Heart left ventricle (tissue), 16 donors: ENCODE measurements around the gene SACS. TPM values are rescaled to one million over a fixed set of nuclear protein-coding genes. Genes with fewer than 3 reads are reported as not detected.
"Not testable (repeated sequence)": the region's sequence is repeated elsewhere in the genome, so short reads cannot be mapped to it uniquely, and the experiment has no call there.

Source experiments
- ATAC-seq, 4 donors: fragments of 200-7000 bp; cut with Tn5 transposase; one replicate each; pipeline ENCODE4 v1.9.1; 2020 to 2022; ENCODE audit warnings: moderate library complexity in 4 of 4, mild to moderate bottlenecking in 3 of 4, moderate number of reproducible peaks in 1 of 4
- DNase-seq, 5 donors: peaks; one replicate each; pipeline ENCODE4 v3.0.0-alpha.2; 2020
- H3K27ac ChIP-seq, 12 donors: fragments of 200-600 bp; sonication (generic) in 4 of 12; one replicate each; pipeline versions ENCODE4 v1.5.0 to v1.8.0; 2016 to 2022; ENCODE audit warnings: mild to moderate bottlenecking in 2 of 12
- H3K27me3 ChIP-seq, 9 donors: fragments of 200-600 bp; sonication (generic) in 2 of 9; one replicate each; pipeline versions ENCODE4 v1.5.1 to v1.8.0; 2016 to 2022; ENCODE audit warnings: mild to moderate bottlenecking in 3 of 9
- H3K36me3 ChIP-seq, 9 donors: fragments of 200-600 bp; sonication (generic) in 2 of 9; one replicate each; pipeline versions ENCODE4 v1.5.0 to v1.8.0; 2018 to 2022; ENCODE audit warnings: mild to moderate bottlenecking in 2 of 9
- H3K4me1 ChIP-seq, 12 donors: fragments of 200-600 bp; sonication (generic) in 4 of 12; one replicate each; pipeline versions ENCODE4 v1.5.0 to v1.8.0; 2016 to 2022; ENCODE audit warnings: mild to moderate bottlenecking in 3 of 12
- H3K4me3 ChIP-seq, 12 donors: fragments of 200-600 bp; sonication (generic) in 4 of 12; one replicate each; pipeline versions ENCODE4 v1.5.0 to v1.8.0; 2017 to 2022; ENCODE audit warnings: mild to moderate bottlenecking in 9 of 12, moderate library complexity in 4 of 12
- H3K9me3 ChIP-seq, 12 donors: fragments of 200-600 bp; sonication (generic) in 4 of 12; one replicate each; pipeline versions ENCODE4 v1.5.0 to v1.8.0; 2016 to 2022; ENCODE audit warnings: mild to moderate bottlenecking in 1 of 12
- POLR2A ChIP-seq, 2 donors: fragments of 450-650 bp; IDR thresholded peaks; one replicate each; pipeline ENCODE4 v1.6.1; 2017; ENCODE audit warnings: antibody characterized with exemption in 2 of 2, mild to moderate bottlenecking in 2 of 2, moderate library complexity in 2 of 2
- WGBS, 4 donors: extraction: QIAGEN DNeasy Blood & Tissue Kit in 2 of 4; methylation state at CpG; one replicate each; pipeline versions ENCODE4 v1.1.5 to v1.1.7; 2013 to 2018; 5-methylcytosine and 5-hydroxymethylcytosine counted together
- intact Hi-C, 10 donors: fragments of 100-400 bp; cut with DNase I; formaldehyde crosslinking; loops; one replicate each; pipeline versions ENCODE4 v1.11.1 to v1.14.2; 2022
- polyA plus RNA-seq, 2 donors: library from polyadenylated mRNA; stranded (reverse); fragments of 200-250 nt; gene quantifications; one replicate each; pipeline ENCODE4 v1.2.3, GENCODE V29; 2013
- total RNA-seq, 9 donors: library from RNA; depleted of rRNA in 2 of 9; stranded (reverse); fragments of >200 nt in 2 of 9; fragmentation: NEBNext Ultra II Directional in 3 of 9; extraction: Animal tissue kit (Norgen Biotek cat#: 25700) in 3 of 9; gene quantifications; one replicate each; pipeline versions ENCODE4 v1.1.0 to v1.2.4, GENCODE V29; 2016 to 2023
- TF ChIP-seq, protein P1 (sequence below), 12 donors: fragments of 200-600 bp; sonication (generic) in 4 of 12; IDR thresholded peaks; one replicate each; pipeline versions ENCODE4 v1.5.0 to v1.8.0; 2018 to 2022; ENCODE audit warnings: antibody characterized with exemption in 12 of 12, mild to moderate bottlenecking in 5 of 12
- donor health status: ischemic (EF 13 %, LVEDD 7.1; RV severe dilation, severe dysfunction).
- donor health status: healthy with polysubstance abuse.
- donor health status: DM: no; HTN: yes; CAD: no.
- donor health status: DM: no; HTN: no; CAD: no.
- donor health status: ischemic (EF 25% LVEDD 6.9; RV normal size, moderate dysfunction).
- donor health status: ischemic (EF 25% LVEDD 5.7; RV mildly dilated, moderate dysfunction).
- donor health status: healthy.
- donor health status: DM: yes; HTN: yes; CAD: no.
- donor health status: ischemic (EF 35%, LVEDD 5.7; RV mildly dilated, moderate dysfunction).
- donor health status: nonischemic (EF 11% LVEDD 7.7; RV severe dilation, severe dysfunction).
- donor health status: DM: yes; HTN: yes; CAD: no.
- donor health status: PGD.
- donor health status: ischemic (EF 29% LVEDD 5.4; RV normal size, mild dysfunction).
- donor health status: nonischemic (EF 23%, LVEDD 6.1; RV moderate dilation, normal function).

The SACS gene
- total and polyA plus RNA-seq, 11 donors: 2.8 to 29.3 (median 19.7) TPM

GRCh38 chr13:23408026-23408425, 25.5 kb downstream of the SACS start:
- no peaks in the 10 kb centered on the region for H3K36me3 ChIP-seq
- 87 to 89% (median 89%) methylated on average over 5 of the region's 5 CpGs for WGBS, 4 donors

GRCh38 chr13:23401156-23401555, 32.3 kb downstream of the SACS start:
- H3K9me3 ChIP-seq: not testable (repeated sequence)
- WGBS, 4 donors: 92 to 95% (median 93%) methylated on average over 2 of the region's 2 CpGs

More at GRCh38 chr13:23408026-23408425, 25.5 kb downstream of the SACS start:
- Histone ChIP-seq H3K27ac (no peak overlapping the region), H3K4me3 (no peak overlapping the region), H3K4me1 (peaks cover 0 to 7% (median 1%) of the 10 kb centered on the region in 12 donors), H3K27me3 (no peaks in the 10 kb centered on the region), H3K9me3 (peaks cover 0 to 6% (median 0%) of the 10 kb centered on the region in 12 donors)
- intact Hi-C loops: no loop called here
- TF ChIP-seq, protein P1, sequence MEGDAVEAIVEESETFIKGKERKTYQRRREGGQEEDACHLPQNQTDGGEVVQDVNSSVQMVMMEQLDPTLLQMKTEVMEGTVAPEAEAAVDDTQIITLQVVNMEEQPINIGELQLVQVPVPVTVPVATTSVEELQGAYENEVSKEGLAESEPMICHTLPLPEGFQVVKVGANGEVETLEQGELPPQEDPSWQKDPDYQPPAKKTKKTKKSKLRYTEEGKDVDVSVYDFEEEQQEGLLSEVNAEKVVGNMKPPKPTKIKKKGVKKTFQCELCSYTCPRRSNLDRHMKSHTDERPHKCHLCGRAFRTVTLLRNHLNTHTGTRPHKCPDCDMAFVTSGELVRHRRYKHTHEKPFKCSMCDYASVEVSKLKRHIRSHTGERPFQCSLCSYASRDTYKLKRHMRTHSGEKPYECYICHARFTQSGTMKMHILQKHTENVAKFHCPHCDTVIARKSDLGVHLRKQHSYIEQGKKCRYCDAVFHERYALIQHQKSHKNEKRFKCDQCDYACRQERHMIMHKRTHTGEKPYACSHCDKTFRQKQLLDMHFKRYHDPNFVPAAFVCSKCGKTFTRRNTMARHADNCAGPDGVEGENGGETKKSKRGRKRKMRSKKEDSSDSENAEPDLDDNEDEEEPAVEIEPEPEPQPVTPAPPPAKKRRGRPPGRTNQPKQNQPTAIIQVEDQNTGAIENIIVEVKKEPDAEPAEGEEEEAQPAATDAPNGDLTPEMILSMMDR (IDR thresholded peaks at IDR 0.05): no peak
- TF ChIP-seq POLR2A (IDR thresholded peaks at IDR 0.05): no peak
- no peak for ATAC-seq
- no peak for DNase-seq

GRCh38 chr13:23399347-23399746, 34.2 kb downstream of the SACS start:
- Histone ChIP-seq H3K27me3 (no peaks in the 10 kb centered on the region), H3K27ac (no peak overlapping the region), H3K4me1 (no peaks in the 10 kb centered on the region), H3K9me3 (no peaks in the 10 kb centered on the region), H3K4me3 (no peak overlapping the region), H3K36me3 (no peaks in the 10 kb centered on the region)
- ATAC-seq: no peak
- TF ChIP-seq POLR2A (IDR thresholded peaks at IDR 0.05): no peak
- TF ChIP-seq, protein P1 (IDR thresholded peaks at IDR 0.05): no peak
- 73 to 90% (median 80%) methylated on average over 6 of the region's 6 CpGs for WGBS, 4 donors
- no peak for DNase-seq
- intact Hi-C loops: no loop called here

More at GRCh38 chr13:23401156-23401555, 32.3 kb downstream of the SACS start:
- intact Hi-C loops, H3K27me3 ChIP-seq, DNase-seq, H3K36me3 ChIP-seq, ATAC-seq, H3K4me1 ChIP-seq, H3K4me3 ChIP-seq, H3K27ac ChIP-seq: not testable (repeated sequence)

GRCh38 chr13:23394821-23395220, 38.7 kb downstream of the SACS start:
- ATAC-seq: no peak
- Histone ChIP-seq H3K27me3 (no peaks in the 10 kb centered on the region), H3K4me3 (no peak overlapping the region), H3K27ac (no peak overlapping the region), H3K36me3 (no peaks in the 10 kb centered on the region), H3K4me1 (peaks cover 0 to 7% (median 0%) of the 10 kb centered on the region in 12 donors), H3K9me3 (no peaks in the 10 kb centered on the region)
- WGBS, 4 donors: 91 to 100% (median 94%) methylated on average over 4 of the region's 4 CpGs
- intact Hi-C loops: no loop called here
- TF ChIP-seq, protein P1 (IDR thresholded peaks at IDR 0.05): no peak
- TF ChIP-seq POLR2A (IDR thresholded peaks at IDR 0.05): no peak
- no peak for DNase-seq
